ENCODE data around the gene ZNF764. TPM values are rescaled to one million over a fixed set of nuclear protein-coding genes. Genes with fewer than 3 reads are reported as not detected.

ZNF764 gene
- polyA plus RNA-seq, 1 donor = 21.2 TPM

DNA sequence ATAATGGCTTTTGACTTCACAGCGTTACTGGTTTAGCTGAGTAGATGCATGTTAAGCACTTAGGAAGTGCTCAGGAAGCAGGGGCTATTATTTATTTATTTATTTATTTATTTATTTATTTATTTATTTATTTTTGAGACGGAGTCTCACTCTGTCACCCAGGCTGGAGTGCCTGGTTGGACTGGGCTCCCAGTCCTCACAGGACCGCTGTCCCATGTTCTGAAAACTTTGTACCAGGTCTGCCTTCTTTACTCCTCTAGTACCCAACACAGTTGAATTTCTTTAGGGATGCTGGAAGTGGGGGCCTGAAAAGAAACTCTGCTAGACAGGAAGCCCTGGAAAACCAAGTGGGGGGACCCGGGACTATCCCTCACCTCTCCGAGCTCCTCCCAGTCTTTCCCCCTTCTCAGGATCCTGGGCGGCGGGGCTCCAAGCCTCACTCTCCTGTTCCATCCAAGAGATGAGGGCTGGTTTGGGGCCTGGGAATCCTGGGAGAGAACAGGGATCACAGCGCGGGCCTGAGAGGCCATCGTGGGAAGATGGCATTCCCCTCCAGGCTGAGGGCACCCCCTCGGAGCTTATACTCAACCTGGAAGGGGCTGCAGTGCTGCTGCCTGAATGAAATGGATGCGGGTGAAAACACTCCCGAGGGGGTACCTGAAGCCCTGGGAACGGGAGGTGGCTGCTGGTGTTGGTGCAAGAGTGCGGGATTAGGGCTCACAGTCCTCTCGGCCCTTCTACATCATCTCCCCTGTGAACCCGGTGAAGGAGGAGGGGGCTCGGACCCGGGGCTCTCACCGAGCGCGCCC, 12.7 kb upstream of the ZNF764 start:
- WGBS (ENCODE audit: insufficient coverage, low lambda C conversion rate) = 40% methylated on average over 2 of the region's 22 CpGs

DNA sequence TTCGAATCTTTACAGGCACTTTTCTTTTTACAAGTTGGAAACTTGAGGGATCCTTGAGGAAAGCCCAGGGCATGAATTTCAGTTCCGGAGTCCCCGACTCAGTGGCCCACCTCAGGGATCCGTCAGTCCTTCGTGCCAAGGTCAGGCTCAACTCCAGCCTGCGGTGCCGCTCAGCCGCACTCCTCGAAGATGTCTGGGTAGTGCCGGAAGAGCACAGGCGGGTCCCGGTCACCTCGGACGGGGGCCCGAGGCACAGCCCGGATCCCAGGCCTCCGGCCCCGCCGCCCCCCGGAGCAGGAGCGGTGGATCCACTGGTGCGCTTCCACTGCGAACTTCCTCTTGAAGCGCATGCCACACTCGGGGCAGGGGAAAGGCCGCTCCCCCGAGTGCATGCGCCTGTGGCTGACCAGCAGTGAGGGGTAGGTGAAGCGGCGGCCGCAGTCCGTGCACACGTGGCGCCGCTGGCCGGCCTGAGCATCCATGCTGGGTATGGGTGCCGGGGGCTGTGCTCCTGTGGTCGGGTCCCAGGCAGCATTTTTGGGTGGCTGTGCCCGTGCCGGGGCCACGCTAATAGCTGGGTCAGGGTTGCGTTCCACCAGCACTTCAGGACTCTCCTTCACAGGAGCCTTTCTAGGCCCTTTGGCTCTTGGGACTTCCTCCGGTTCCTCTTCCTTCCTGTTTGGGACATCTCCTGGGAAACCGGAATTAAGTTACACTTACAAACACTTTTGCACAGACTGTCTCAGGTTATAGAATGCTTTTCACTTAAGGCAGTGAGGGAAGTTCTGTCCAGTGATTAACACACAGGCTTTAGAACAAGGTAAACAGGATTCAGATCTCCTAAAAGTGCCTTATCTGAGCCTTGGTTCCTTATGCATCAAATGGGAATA, 11.8 kb upstream of the ZNF764 start:
- H3K4me1 ChIP-seq (ENCODE audit: control insufficient read depth, insufficient read depth, low read length) = peaks cover 16% of the 10 kb centered on the region
- H3K4me3 ChIP-seq (ENCODE audit: low read length) = no peak overlapping the region
- H3K9me3 ChIP-seq (ENCODE audit: control insufficient read depth, low read depth, low read length) = peaks cover 2% of the 10 kb centered on the region
- peaks cover 3% of the 10 kb centered on the region for H3K36me3 ChIP-seq (ENCODE audit: control insufficient read depth, insufficient read depth, low read length)
- peak in 1 of 2 donors; percentile 23 for DNase-seq
- H3K27ac ChIP-seq (ENCODE audit: low read length) = peak overlapping the region; percentile 99
- no CpG with 5 or more reads among the region's 44 CpGs for WGBS (ENCODE audit: insufficient coverage, low lambda C conversion rate)
- no peaks in the 10 kb centered on the region for H3K27me3 ChIP-seq (ENCODE audit: control insufficient read depth, insufficient read depth, low read length)

More for the DNA sequence above, 12.7 kb upstream of the ZNF764 start:
- DNase-seq = peak; percentile 23 to 70
- Histone ChIP-seq H3K36me3 (ENCODE audit: control insufficient read depth, insufficient read depth, low read length) (peaks cover 3% of the 10 kb centered on the region), H3K27ac (ENCODE audit: low read length) (peak overlapping the region; percentile 99), H3K4me1 (ENCODE audit: control insufficient read depth, insufficient read depth, low read length) (peaks cover 16% of the 10 kb centered on the region), H3K4me3 (ENCODE audit: low read length) (peak overlapping the region; percentile 79), H3K27me3 (ENCODE audit: control insufficient read depth, insufficient read depth, low read length) (no peaks in the 10 kb centered on the region), H3K9me3 (ENCODE audit: control insufficient read depth, low read depth, low read length) (peaks cover 2% of the 10 kb centered on the region)

DNA sequence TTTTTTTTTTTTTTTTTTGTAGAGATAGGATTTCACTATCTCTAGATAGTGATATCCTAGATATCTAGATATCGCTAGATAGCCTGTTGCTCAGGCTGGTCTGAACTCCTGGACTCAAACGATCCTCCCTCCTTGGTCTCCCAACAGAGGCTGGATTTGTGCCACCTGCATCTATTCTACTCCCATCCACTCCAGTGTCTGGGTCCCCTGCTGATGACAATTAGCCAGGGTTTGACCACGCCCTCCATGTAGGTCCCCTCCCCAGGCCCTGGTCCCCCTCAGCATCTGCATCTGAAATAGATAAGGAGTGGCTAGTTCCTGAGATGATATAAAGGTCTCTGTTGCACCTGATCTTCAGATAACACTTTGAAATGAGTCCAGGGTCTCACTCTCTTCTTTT, 11.1 kb upstream of the ZNF764 start:
- Histone ChIP-seq H3K27ac (ENCODE audit: low read length) (no peak overlapping the region), H3K4me1 (ENCODE audit: control insufficient read depth, insufficient read depth, low read length) (peaks cover 16% of the 10 kb centered on the region), H3K4me3 (ENCODE audit: low read length) (no peak overlapping the region), H3K9me3 (ENCODE audit: control insufficient read depth, low read depth, low read length) (peaks cover 2% of the 10 kb centered on the region), H3K36me3 (ENCODE audit: control insufficient read depth, insufficient read depth, low read length) (peaks cover 3% of the 10 kb centered on the region), H3K27me3 (ENCODE audit: control insufficient read depth, insufficient read depth, low read length) (no peaks in the 10 kb centered on the region)
- no CpG with 5 or more reads among the region's 3 CpGs for WGBS (ENCODE audit: insufficient coverage, low lambda C conversion rate)
- DNase-seq = no peak

DNA sequence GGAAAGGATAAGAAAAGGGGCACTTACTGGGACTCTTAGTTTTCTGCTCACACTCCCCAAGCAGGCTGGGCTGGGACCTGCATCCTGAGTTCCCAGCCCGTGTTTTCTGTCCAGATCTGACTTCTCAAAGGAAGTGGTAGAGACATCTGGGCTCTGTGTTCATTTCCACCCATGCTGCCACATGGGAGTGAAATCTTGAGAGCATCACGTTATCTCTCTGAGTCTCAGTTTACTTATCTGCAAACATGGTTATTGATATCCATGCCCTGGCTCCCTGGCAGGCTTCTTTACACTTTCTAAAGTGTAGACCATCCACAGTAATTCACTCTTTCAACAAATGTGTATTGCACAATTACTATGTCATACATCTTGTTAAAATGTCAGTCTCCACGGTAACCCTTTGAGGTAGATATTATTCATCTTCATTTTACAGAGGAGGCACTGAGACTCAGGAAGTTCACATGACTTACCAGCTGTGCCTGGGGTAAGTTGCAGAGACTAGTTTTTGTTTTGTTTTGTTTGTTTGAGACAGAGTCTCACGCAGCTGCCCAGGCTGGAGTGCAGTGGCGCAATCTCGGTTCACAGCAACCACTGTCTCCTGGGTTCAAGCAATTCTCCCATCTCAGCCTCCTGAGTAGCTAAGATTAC, 9.9 kb upstream of the ZNF764 start:
- H3K9me3 ChIP-seq (ENCODE audit: control insufficient read depth, low read depth, low read length) = peaks cover 2% of the 10 kb centered on the region
- H3K27me3 ChIP-seq (ENCODE audit: control insufficient read depth, insufficient read depth, low read length) = no peaks in the 10 kb centered on the region
- peaks cover 16% of the 10 kb centered on the region for H3K4me1 ChIP-seq (ENCODE audit: control insufficient read depth, insufficient read depth, low read length)
- 100% methylated on average over 1 of the region's 6 CpGs for WGBS (ENCODE audit: insufficient coverage, low lambda C conversion rate)
- H3K4me3 ChIP-seq (ENCODE audit: low read length) = no peak overlapping the region
- no peak overlapping the region for H3K27ac ChIP-seq (ENCODE audit: low read length)
- peaks cover 3% of the 10 kb centered on the region for H3K36me3 ChIP-seq (ENCODE audit: control insufficient read depth, insufficient read depth, low read length)
- peak in 1 of 2 donors; percentile 38 for DNase-seq

DNA sequence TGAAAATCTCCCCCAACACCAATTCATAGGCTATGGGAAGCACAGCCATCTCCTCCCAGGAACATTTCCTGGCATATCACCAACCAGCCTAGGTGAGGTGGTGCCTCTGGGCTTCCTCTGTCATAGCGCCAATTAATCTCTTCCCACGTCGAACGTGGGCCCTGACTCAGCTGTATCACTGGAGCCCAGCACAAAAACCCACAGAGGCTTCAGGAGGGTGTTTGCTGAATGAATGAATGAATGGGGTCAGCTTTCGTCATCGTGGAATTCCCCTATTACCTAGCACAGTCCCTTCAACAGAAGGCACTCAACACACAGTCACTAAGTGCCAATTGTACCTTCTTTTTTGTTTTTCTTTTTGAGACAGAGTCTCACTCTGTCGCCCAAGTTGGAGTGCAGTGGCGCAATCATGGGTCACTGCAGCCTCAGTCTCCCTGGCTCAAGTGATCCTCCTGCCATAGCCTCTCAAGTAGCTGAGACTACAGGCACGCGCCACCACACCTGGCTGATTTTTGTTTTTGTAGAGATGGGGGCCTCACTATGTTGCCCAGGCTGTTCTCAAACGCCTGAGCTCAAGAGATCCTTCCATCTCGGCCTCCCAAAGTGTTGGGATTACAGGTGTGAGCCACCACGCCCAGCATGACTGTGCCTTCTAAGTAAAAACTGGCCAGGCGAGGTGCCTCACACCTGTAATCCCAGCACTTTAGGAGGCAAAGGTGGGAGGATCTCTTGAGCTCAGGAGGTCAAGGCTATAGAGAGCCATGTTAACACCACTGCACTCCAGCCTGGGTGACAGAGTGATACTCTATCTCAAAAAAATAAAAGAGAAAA, 9.2 kb upstream of the ZNF764 start:
- peaks cover 12% of the 10 kb centered on the region for H3K4me1 ChIP-seq (ENCODE audit: control insufficient read depth, insufficient read depth, low read length)
- H3K27me3 ChIP-seq (ENCODE audit: control insufficient read depth, insufficient read depth, low read length) = no peaks in the 10 kb centered on the region
- no peak overlapping the region for H3K4me3 ChIP-seq (ENCODE audit: low read length)
- peaks cover 2% of the 10 kb centered on the region for H3K9me3 ChIP-seq (ENCODE audit: control insufficient read depth, low read depth, low read length)
- H3K27ac ChIP-seq (ENCODE audit: low read length) = no peak overlapping the region
- WGBS (ENCODE audit: insufficient coverage, low lambda C conversion rate) = 100% methylated on average over 1 of the region's 14 CpGs
- peaks cover 3% of the 10 kb centered on the region for H3K36me3 ChIP-seq (ENCODE audit: control insufficient read depth, insufficient read depth, low read length)
- DNase-seq = no peak

DNA sequence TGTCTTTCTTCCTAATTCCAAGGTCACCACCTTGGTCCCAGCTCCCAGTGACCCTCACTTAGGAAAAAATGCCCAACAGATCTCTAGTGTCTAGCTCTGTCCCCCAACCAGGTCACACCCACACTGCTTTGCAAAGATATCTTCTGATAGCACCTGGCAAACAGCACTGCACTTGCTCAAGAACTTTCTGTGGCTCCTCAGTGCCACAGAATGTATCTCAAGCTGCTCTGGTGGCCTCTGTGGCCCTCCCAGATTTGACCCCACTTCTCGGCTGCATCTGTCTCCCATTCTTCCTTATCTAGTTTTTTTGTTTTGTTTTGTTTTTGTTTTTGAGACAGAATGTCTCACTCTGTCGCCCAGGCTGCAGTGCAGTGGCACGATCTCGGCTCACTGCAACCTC, 8.4 kb upstream of the ZNF764 start:
- H3K27me3 ChIP-seq (ENCODE audit: control insufficient read depth, insufficient read depth, low read length) = no peaks in the 10 kb centered on the region
- no peak for DNase-seq
- no peak overlapping the region for H3K4me3 ChIP-seq (ENCODE audit: low read length)
- WGBS (ENCODE audit: insufficient coverage, low lambda C conversion rate) = 100% methylated on average over 2 of the region's 4 CpGs
- H3K36me3 ChIP-seq (ENCODE audit: control insufficient read depth, insufficient read depth, low read length) = peaks cover 3% of the 10 kb centered on the region
- H3K27ac ChIP-seq (ENCODE audit: low read length) = no peak overlapping the region
- peaks cover 2% of the 10 kb centered on the region for H3K9me3 ChIP-seq (ENCODE audit: control insufficient read depth, low read depth, low read length)
- peaks cover 9% of the 10 kb centered on the region for H3K4me1 ChIP-seq (ENCODE audit: control insufficient read depth, insufficient read depth, low read length)

DNA sequence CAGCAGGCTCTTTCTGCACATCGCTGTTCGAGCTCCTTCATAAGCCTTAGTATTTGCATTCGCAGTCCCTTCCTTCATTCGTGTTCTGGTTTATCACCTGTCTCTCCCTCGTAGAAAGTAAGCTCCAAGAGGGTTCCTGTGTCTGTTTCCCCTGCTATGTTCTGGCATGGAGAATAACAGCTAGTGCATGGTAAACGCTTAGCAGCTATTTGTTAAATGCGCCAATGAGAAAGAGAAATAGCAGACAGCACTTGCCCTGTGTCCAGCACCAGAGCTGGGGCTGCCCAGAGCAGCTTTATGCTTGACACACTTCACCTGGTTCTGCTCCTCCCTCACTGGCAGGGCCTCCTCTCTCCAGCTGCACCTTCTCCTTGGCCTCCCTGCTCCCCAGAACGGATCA, 7.8 kb upstream of the ZNF764 start:
- peaks cover 4% of the 10 kb centered on the region for H3K9me3 ChIP-seq (ENCODE audit: control insufficient read depth, low read depth, low read length)
- peaks cover 9% of the 10 kb centered on the region for H3K4me1 ChIP-seq (ENCODE audit: control insufficient read depth, insufficient read depth, low read length)
- WGBS (ENCODE audit: insufficient coverage, low lambda C conversion rate) = no CpG with 5 or more reads among the region's 8 CpGs
- DNase-seq = no peak
- H3K4me3 ChIP-seq (ENCODE audit: low read length) = no peak overlapping the region
- peaks cover 3% of the 10 kb centered on the region for H3K36me3 ChIP-seq (ENCODE audit: control insufficient read depth, insufficient read depth, low read length)
- H3K27me3 ChIP-seq (ENCODE audit: control insufficient read depth, insufficient read depth, low read length) = no peaks in the 10 kb centered on the region
- H3K27ac ChIP-seq (ENCODE audit: low read length) = no peak overlapping the region

DNA sequence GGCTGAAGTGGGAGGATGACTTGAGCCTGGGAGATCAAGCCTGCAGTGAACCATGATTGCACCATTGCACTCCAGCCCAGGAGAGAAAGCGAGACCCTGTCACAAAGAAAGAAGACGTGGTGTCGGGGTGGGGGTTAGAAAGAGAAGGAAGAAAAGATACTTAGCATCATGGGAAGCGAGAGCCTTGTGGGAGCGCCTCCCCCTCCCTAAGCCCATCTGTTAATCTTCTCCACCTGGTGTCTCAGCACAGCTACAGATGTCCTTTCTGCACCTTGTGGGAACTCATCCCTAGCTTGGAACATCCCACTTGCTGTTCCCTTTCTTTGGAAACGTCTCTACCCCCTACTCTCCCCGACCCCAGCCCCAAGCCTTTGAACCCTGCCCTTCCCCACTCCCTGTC, 7.4 kb upstream of the ZNF764 start:
- H3K36me3 ChIP-seq (ENCODE audit: control insufficient read depth, insufficient read depth, low read length) = peaks cover 3% of the 10 kb centered on the region
- 78% methylated on average over 4 of the region's 7 CpGs for WGBS (ENCODE audit: insufficient coverage, low lambda C conversion rate)
- peaks cover 9% of the 10 kb centered on the region for H3K4me1 ChIP-seq (ENCODE audit: control insufficient read depth, insufficient read depth, low read length)
- H3K9me3 ChIP-seq (ENCODE audit: control insufficient read depth, low read depth, low read length) = peaks cover 4% of the 10 kb centered on the region
- no peak overlapping the region for H3K27ac ChIP-seq (ENCODE audit: low read length)
- H3K4me3 ChIP-seq (ENCODE audit: low read length) = no peak overlapping the region
- H3K27me3 ChIP-seq (ENCODE audit: control insufficient read depth, insufficient read depth, low read length) = no peaks in the 10 kb centered on the region
- no peak for DNase-seq

DNA sequence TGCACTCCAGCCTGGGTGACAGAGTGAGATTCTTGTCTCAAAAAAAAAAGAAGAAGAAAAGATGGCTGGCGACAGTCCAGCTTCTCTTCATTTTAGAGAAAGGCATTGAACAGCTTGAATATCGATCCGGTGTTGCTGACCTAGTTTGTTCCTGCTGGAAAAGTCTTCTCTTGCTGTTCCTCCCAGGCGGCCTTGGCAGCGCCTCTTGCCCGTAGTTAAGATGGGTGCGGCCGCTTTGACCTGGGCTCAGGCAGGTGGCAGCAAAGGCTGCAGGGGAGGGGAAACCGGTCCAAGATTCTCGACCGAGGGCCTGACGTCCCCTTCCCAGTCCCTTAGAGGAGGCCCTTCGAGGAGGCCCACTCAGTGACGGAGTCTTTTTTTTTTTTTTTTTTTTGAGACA, 3.8 kb upstream of the ZNF764 start:
- no CpG with 5 or more reads among the region's 14 CpGs for WGBS (ENCODE audit: insufficient coverage, low lambda C conversion rate)
- H3K36me3 ChIP-seq (ENCODE audit: control insufficient read depth, insufficient read depth, low read length) = no peaks in the 10 kb centered on the region

More for the DNA sequence above, 3.8 kb upstream of the ZNF764 start:
- Histone ChIP-seq H3K4me3 (ENCODE audit: low read length) (no peak overlapping the region), H3K9me3 (ENCODE audit: control insufficient read depth, low read depth, low read length) (peaks cover 7% of the 10 kb centered on the region), H3K4me1 (ENCODE audit: control insufficient read depth, insufficient read depth, low read length) (peaks cover 8% of the 10 kb centered on the region), H3K27me3 (ENCODE audit: control insufficient read depth, insufficient read depth, low read length) (no peaks in the 10 kb centered on the region), H3K27ac (ENCODE audit: low read length) (no peak overlapping the region)
- no peak for DNase-seq
